ENCODE data around the gene LIMS1. TPM values are rescaled to one million over a fixed set of nuclear protein-coding genes. Genes with fewer than 3 reads are reported as not detected.

Gene LIMS1
- total and polyA plus RNA-seq, 2 donors from 2014 or later = 14.4 to 65.1 TPM

GRCh38 chr2:108625186-108625827 is 91.0 kb downstream of the LIMS1 start:
- no peak overlapping the region for H3K9ac ChIP-seq (ENCODE audit: low read length in 3 of 3)
- intact Hi-C loops (cut with DNase I) = no loop called here
- TF ChIP-seq, protein P1, sequence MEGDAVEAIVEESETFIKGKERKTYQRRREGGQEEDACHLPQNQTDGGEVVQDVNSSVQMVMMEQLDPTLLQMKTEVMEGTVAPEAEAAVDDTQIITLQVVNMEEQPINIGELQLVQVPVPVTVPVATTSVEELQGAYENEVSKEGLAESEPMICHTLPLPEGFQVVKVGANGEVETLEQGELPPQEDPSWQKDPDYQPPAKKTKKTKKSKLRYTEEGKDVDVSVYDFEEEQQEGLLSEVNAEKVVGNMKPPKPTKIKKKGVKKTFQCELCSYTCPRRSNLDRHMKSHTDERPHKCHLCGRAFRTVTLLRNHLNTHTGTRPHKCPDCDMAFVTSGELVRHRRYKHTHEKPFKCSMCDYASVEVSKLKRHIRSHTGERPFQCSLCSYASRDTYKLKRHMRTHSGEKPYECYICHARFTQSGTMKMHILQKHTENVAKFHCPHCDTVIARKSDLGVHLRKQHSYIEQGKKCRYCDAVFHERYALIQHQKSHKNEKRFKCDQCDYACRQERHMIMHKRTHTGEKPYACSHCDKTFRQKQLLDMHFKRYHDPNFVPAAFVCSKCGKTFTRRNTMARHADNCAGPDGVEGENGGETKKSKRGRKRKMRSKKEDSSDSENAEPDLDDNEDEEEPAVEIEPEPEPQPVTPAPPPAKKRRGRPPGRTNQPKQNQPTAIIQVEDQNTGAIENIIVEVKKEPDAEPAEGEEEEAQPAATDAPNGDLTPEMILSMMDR (IDR thresholded peaks at IDR 0.05; ENCODE audit: borderline replicate concordance, extremely low read depth, insufficient read depth) = no peak
- H3K27me3 ChIP-seq (ENCODE audit: control insufficient read depth, insufficient read depth, low read length) = no peaks in the 10 kb centered on the region
- peak overlapping the region in 1 of 2 donors; percentile 20 for H3K27ac ChIP-seq (ENCODE audit: low read depth in 2 of 2, low read length in 2 of 2)
- H3K36me3 ChIP-seq (ENCODE audit: control insufficient read depth in 2 of 3, insufficient read depth in 3 of 3, low read length in 3 of 3) = no peaks in the 10 kb centered on the region
- no peak for DNase-seq
- H3K4me3 ChIP-seq (ENCODE audit: low read length in 3 of 3) = no peak overlapping the region
- peaks cover 0 to 20% (median 8%) of the 10 kb centered on the region in 3 donors for H3K4me1 ChIP-seq (ENCODE audit: control insufficient read depth in 2 of 3, insufficient read depth in 2 of 3, low read depth in 1 of 3, low read length in 3 of 3)
- no peaks in the 10 kb centered on the region for H3K9me3 ChIP-seq (ENCODE audit: control insufficient read depth in 2 of 3, insufficient read depth in 1 of 3, low read length in 3 of 3)
- no peak for FAIRE-seq

GRCh38 chr2:108625828-108626195 is 91.5 kb downstream of the LIMS1 start:
- FAIRE-seq (no peak), DNase-seq (no peak)
- H3K36me3 ChIP-seq (ENCODE audit: control insufficient read depth in 2 of 3, insufficient read depth in 3 of 3, low read length in 3 of 3) = no peaks in the 10 kb centered on the region
- H3K27me3 ChIP-seq (ENCODE audit: control insufficient read depth, insufficient read depth, low read length) = no peaks in the 10 kb centered on the region
- H3K27ac ChIP-seq (ENCODE audit: low read depth in 2 of 2, low read length in 2 of 2) = peak overlapping the region in 1 of 2 donors; percentile 20
- H3K9ac ChIP-seq (ENCODE audit: low read length in 3 of 3) = peak overlapping the region in 1 of 3 donors; percentile 14
- intact Hi-C loops (cut with DNase I) = no loop called here
- no peaks in the 10 kb centered on the region for H3K9me3 ChIP-seq (ENCODE audit: control insufficient read depth in 2 of 3, insufficient read depth in 1 of 3, low read length in 3 of 3)
- peaks cover 0 to 15% (median 6%) of the 10 kb centered on the region in 3 donors for H3K4me1 ChIP-seq (ENCODE audit: control insufficient read depth in 2 of 3, insufficient read depth in 2 of 3, low read depth in 1 of 3, low read length in 3 of 3)
- TF ChIP-seq, protein P1 (IDR thresholded peaks at IDR 0.05; ENCODE audit: borderline replicate concordance, extremely low read depth, insufficient read depth) = no peak
- H3K4me3 ChIP-seq (ENCODE audit: low read length in 3 of 3) = no peak overlapping the region

DNA sequence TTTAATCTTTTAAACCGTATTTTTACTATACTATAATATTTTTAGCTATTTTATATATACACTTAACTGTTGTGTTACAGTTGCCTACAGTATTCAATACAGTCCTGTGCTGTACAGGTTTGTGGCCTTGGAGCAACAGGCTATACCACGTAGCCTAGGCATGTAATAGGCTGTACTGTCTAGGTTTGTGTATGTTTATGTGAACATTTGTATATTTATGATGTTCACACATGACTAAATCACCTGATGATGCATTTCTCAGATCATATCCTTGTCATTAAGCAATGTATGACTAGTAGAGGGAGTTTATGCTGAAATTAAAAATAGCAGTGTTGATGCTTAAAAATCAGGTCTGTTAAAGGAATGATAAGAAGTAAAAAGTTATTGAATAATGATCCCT is 92.7 kb downstream of the LIMS1 start:
- Histone ChIP-seq H3K36me3 (ENCODE audit: control insufficient read depth in 2 of 3, insufficient read depth in 3 of 3, low read length in 3 of 3) (no peaks in the 10 kb centered on the region), H3K27ac (ENCODE audit: low read depth in 2 of 2, low read length in 2 of 2) (no peak overlapping the region), H3K27me3 (ENCODE audit: control insufficient read depth, insufficient read depth, low read length) (no peaks in the 10 kb centered on the region), H3K4me3 (ENCODE audit: low read length in 3 of 3) (no peak overlapping the region), H3K9me3 (ENCODE audit: control insufficient read depth in 2 of 3, insufficient read depth in 1 of 3, low read length in 3 of 3) (no peaks in the 10 kb centered on the region), H3K4me1 (ENCODE audit: control insufficient read depth in 2 of 3, insufficient read depth in 2 of 3, low read depth in 1 of 3, low read length in 3 of 3) (peaks cover 0 to 11% (median 4%) of the 10 kb centered on the region in 3 donors), H3K9ac (ENCODE audit: low read length in 3 of 3) (no peak overlapping the region)
- TF ChIP-seq, protein P1 (IDR thresholded peaks at IDR 0.05; ENCODE audit: borderline replicate concordance, extremely low read depth, insufficient read depth) = no peak
- FAIRE-seq (no peak), DNase-seq (no peak)
- intact Hi-C loops (cut with DNase I) = no loop called here

Data from kidney (tissue), 14 donors.